ENCODE results near the gene SYT1. TPM values are rescaled to one million over a fixed set of nuclear protein-coding genes. Genes with fewer than 3 reads are reported as not detected.
A peak's percentile ranks its signal among the peaks of the same experiment; 100 is the strongest.

SYT1 gene
- total RNA-seq, 4 donors from 2014 or later: 9.7 to 24.3 (median 18.3) TPM

GRCh38 chr12:79124385-79124784 is 259.8 kb downstream of the SYT1 start:
- TF ChIP-seq POLR2A (IDR thresholded peaks at IDR 0.05): no peak
- no peak for TF ChIP-seq CTCF (IDR thresholded peaks at IDR 0.05)
- no peaks in the 10 kb centered on the region for H3K9me3 ChIP-seq
- intact Hi-C loops (cut with DNase I; ENCODE audit: low total_unique reads): no loop called here

GRCh38 chr12:79125358-79125757 is 260.8 kb downstream of the SYT1 start:
- Histone ChIP-seq H3K9me3 (no peaks in the 10 kb centered on the region), H3K36me3 (no peaks in the 10 kb centered on the region), H3K27me3 (no peaks in the 10 kb centered on the region), H3K4me1 (no peaks in the 10 kb centered on the region), H3K4me3 (no peak overlapping the region), H3K27ac (no peak overlapping the region)
- DNase-seq: no peak
- TF ChIP-seq POLR2A (IDR thresholded peaks at IDR 0.05): no peak
- TF ChIP-seq CTCF (IDR thresholded peaks at IDR 0.05): no peak
- intact Hi-C loops (cut with DNase I; ENCODE audit: low total_unique reads): no loop called here

More at GRCh38 chr12:79124385-79124784, 259.8 kb downstream of the SYT1 start:
- no peak for DNase-seq
- no peaks in the 10 kb centered on the region for H3K27me3 ChIP-seq
- H3K36me3 ChIP-seq: no peaks in the 10 kb centered on the region
- no peak overlapping the region for H3K27ac ChIP-seq
- H3K4me3 ChIP-seq: no peak overlapping the region
- no peaks in the 10 kb centered on the region for H3K4me1 ChIP-seq

- Histone ChIP-seq H3K4me3 (no peak overlapping the region), H3K9me3 (no peaks in the 10 kb centered on the region), H3K27me3 (no peaks in the 10 kb centered on the region), H3K36me3 (no peaks in the 10 kb centered on the region), H3K4me1 (no peaks in the 10 kb centered on the region), H3K27ac (peak overlapping the region in 1 of 2 donors; percentile 5)
- intact Hi-C loops (cut with DNase I; ENCODE audit: low total_unique reads): no loop called here
- DNase-seq: no peak
- no peak for TF ChIP-seq POLR2A (IDR thresholded peaks at IDR 0.05)
- no peak for TF ChIP-seq CTCF (IDR thresholded peaks at IDR 0.05)
Measured at GRCh38 chr12:79127271-79127751, 262.7 kb downstream of the SYT1 start.

- intact Hi-C loops (cut with DNase I; ENCODE audit: low total_unique reads): no loop called here
- no peaks in the 10 kb centered on the region for H3K4me1 ChIP-seq
- no peak for DNase-seq
- H3K36me3 ChIP-seq: no peaks in the 10 kb centered on the region
- no peak overlapping the region for H3K4me3 ChIP-seq
- no peaks in the 10 kb centered on the region for H3K9me3 ChIP-seq
- TF ChIP-seq CTCF (IDR thresholded peaks at IDR 0.05): no peak
- no peak for TF ChIP-seq POLR2A (IDR thresholded peaks at IDR 0.05)
- no peaks in the 10 kb centered on the region for H3K27me3 ChIP-seq
- no peak overlapping the region for H3K27ac ChIP-seq
Measured at GRCh38 chr12:79128956-79129355, 264.4 kb downstream of the SYT1 start.

GRCh38 chr12:79138872-79139271 is 274.3 kb downstream of the SYT1 start:
- no peaks in the 10 kb centered on the region for H3K4me1 ChIP-seq
- H3K9me3 ChIP-seq: no peaks in the 10 kb centered on the region
- H3K36me3 ChIP-seq: no peaks in the 10 kb centered on the region
- H3K27me3 ChIP-seq: no peaks in the 10 kb centered on the region
- no peak for DNase-seq
- H3K4me3 ChIP-seq: no peak overlapping the region
- no peak for TF ChIP-seq POLR2A (IDR thresholded peaks at IDR 0.05)
- intact Hi-C loops (cut with DNase I; ENCODE audit: low total_unique reads): no loop called here
- H3K27ac ChIP-seq: no peak overlapping the region

- Histone ChIP-seq H3K4me1 (no peaks in the 10 kb centered on the region), H3K27ac (no peak overlapping the region), H3K27me3 (no peaks in the 10 kb centered on the region), H3K36me3 (no peaks in the 10 kb centered on the region), H3K9me3 (no peaks in the 10 kb centered on the region), H3K4me3 (no peak overlapping the region)
- TF ChIP-seq POLR2A (IDR thresholded peaks at IDR 0.05) (no peak), CTCF (IDR thresholded peaks at IDR 0.05) (no peak)
- intact Hi-C loops (cut with DNase I; ENCODE audit: low total_unique reads): no loop called here
- DNase-seq: no peak
Measured at GRCh38 chr12:79140711-79141110, 276.1 kb downstream of the SYT1 start.

Measured in uterus (tissue), 4 donors.